Measurements from ENCODE around the gene SPATA25. TPM values are rescaled to one million over a fixed set of nuclear protein-coding genes. Genes with fewer than 3 reads are reported as not detected.

Gene SPATA25
- total RNA-seq, 1 experiment from 2014 or later: 5.8 TPM

- H3K27me3 Mint-ChIP-seq (ENCODE audit: unreplicated experiment): no peaks in the 10 kb centered on the region
- H3K4me3 Mint-ChIP-seq (ENCODE audit: low read depth, unreplicated experiment): peak within 1 kb of the TSS; percentile 94
- peak within 1 kb of the TSS; percentile 79 for H3K27ac Mint-ChIP-seq (ENCODE audit: unreplicated experiment)
- peaks cover 3% of the 10 kb centered on the region for H3K9me3 Mint-ChIP-seq (ENCODE audit: low read depth, unreplicated experiment)
- no peak for TF ChIP-seq CTCF (IDR thresholded peaks at IDR 0.05; ENCODE audit: unreplicated experiment)
- CTCF ChIA-PET: interaction anchor here (0.6 to 1.5 kb wide), 4 partner anchors 10 to 517 kb away, joined by 3 to 6 read pairs (median 4); partner anchors contain the start of gene ZSWIM1
- DNase-seq: peak; percentile 99
- H3K4me1 Mint-ChIP-seq (ENCODE audit: low read depth, unreplicated experiment): peaks cover 38% of the 10 kb centered on the region
- BruUV-seq (replicated peaks): no TSS peak
- intact Hi-C loops (cut with micrococcal nuclease; ENCODE audit: unreplicated experiment): no loop called here
- H3K36me3 Mint-ChIP-seq (ENCODE audit: insufficient read depth, unreplicated experiment): peaks cover 26% of the 10 kb centered on the region
These were observed 30.1 kb downstream of the SPATA25 start, which contains the start of the genes ACOT8 and ZSWIM3 for GRCh38 chr20:45857114-45857881. Gene ACOT8, minus strand, starts transcription at chr20:45857392. Its CDS starts 77 bp downstream, at chr20:45857315. Gene ZSWIM3, plus strand, starts transcription at chr20:45857614. Its CDS starts 212 bp downstream, at chr20:45857826.

GRCh38 chr20:45853484-45853883 lies 33.9 kb downstream of the SPATA25 start:
- BruUV-seq (replicated peaks): no TSS peak
- H3K27me3 Mint-ChIP-seq (ENCODE audit: unreplicated experiment): no peaks in the 10 kb centered on the region
- DNase-seq: no peak
- intact Hi-C loops (cut with micrococcal nuclease; ENCODE audit: unreplicated experiment): no loop called here
- no peak for TF ChIP-seq CTCF (IDR thresholded peaks at IDR 0.05; ENCODE audit: unreplicated experiment)
- no peak overlapping the region for H3K4me3 Mint-ChIP-seq (ENCODE audit: low read depth, unreplicated experiment)
- no peaks in the 10 kb centered on the region for H3K9me3 Mint-ChIP-seq (ENCODE audit: low read depth, unreplicated experiment)
- peaks cover 8% of the 10 kb centered on the region for H3K4me1 Mint-ChIP-seq (ENCODE audit: low read depth, unreplicated experiment)
- H3K27ac Mint-ChIP-seq (ENCODE audit: unreplicated experiment): no peak overlapping the region
- H3K36me3 Mint-ChIP-seq (ENCODE audit: insufficient read depth, unreplicated experiment): peaks cover 26% of the 10 kb centered on the region
- CTCF ChIA-PET: no interaction called here

GRCh38 chr20:45852326-45852725 lies 35.1 kb downstream of the SPATA25 start:
- DNase-seq: no peak
- intact Hi-C loops (cut with micrococcal nuclease; ENCODE audit: unreplicated experiment): no loop called here
- no peak for TF ChIP-seq CTCF (IDR thresholded peaks at IDR 0.05; ENCODE audit: unreplicated experiment)
- no TSS peak for BruUV-seq (replicated peaks)
- H3K4me3 Mint-ChIP-seq (ENCODE audit: low read depth, unreplicated experiment): no peak overlapping the region
- no peaks in the 10 kb centered on the region for H3K27me3 Mint-ChIP-seq (ENCODE audit: unreplicated experiment)
- CTCF ChIA-PET: interaction anchor here (0.7 kb wide), 1 partner anchor 568 kb away, joined by 3 read pairs; no protein-coding TSS in a partner anchor
- no peaks in the 10 kb centered on the region for H3K4me1 Mint-ChIP-seq (ENCODE audit: low read depth, unreplicated experiment)
- H3K9me3 Mint-ChIP-seq (ENCODE audit: low read depth, unreplicated experiment): no peaks in the 10 kb centered on the region
- peaks cover 14% of the 10 kb centered on the region for H3K36me3 Mint-ChIP-seq (ENCODE audit: insufficient read depth, unreplicated experiment)
- no peak overlapping the region for H3K27ac Mint-ChIP-seq (ENCODE audit: unreplicated experiment)

- intact Hi-C loops (cut with micrococcal nuclease; ENCODE audit: unreplicated experiment): no loop called here
- peaks cover 8% of the 10 kb centered on the region for H3K36me3 Mint-ChIP-seq (ENCODE audit: insufficient read depth, unreplicated experiment)
- H3K4me3 Mint-ChIP-seq (ENCODE audit: low read depth, unreplicated experiment): no peak overlapping the region
- H3K9me3 Mint-ChIP-seq (ENCODE audit: low read depth, unreplicated experiment): no peaks in the 10 kb centered on the region
- no TSS peak for BruUV-seq (replicated peaks)
- TF ChIP-seq CTCF (IDR thresholded peaks at IDR 0.05; ENCODE audit: unreplicated experiment): no peak
- no peak for DNase-seq
- H3K27me3 Mint-ChIP-seq (ENCODE audit: unreplicated experiment): no peaks in the 10 kb centered on the region
- no peak overlapping the region for H3K27ac Mint-ChIP-seq (ENCODE audit: unreplicated experiment)
- no peaks in the 10 kb centered on the region for H3K4me1 Mint-ChIP-seq (ENCODE audit: low read depth, unreplicated experiment)
- CTCF ChIA-PET: interaction anchor here (0.7 kb wide), 1 partner anchor 567 kb away, joined by 3 read pairs; no protein-coding TSS in a partner anchor
These were observed 35.9 kb downstream of the SPATA25 start for GRCh38 chr20:45851501-45851900.

Measured in Calu3 (cell line).